GM21381 (cell line): ENCODE results near the gene SEC63.
"Not testable (repeated sequence)": the region's sequence is repeated elsewhere in the genome, so short reads cannot be mapped to it uniquely, and the experiment has no call there.

Source experiments
- ATAC-seq: cut with Tn5 transposase; IDR thresholded peaks from one replicate; pipeline ENCODE4 v1.9.1; 2021; ENCODE audit warnings: mild to moderate bottlenecking, moderate library complexity; ENCODE audit not compliant: unreplicated experiment

Gene SEC63

DNA sequence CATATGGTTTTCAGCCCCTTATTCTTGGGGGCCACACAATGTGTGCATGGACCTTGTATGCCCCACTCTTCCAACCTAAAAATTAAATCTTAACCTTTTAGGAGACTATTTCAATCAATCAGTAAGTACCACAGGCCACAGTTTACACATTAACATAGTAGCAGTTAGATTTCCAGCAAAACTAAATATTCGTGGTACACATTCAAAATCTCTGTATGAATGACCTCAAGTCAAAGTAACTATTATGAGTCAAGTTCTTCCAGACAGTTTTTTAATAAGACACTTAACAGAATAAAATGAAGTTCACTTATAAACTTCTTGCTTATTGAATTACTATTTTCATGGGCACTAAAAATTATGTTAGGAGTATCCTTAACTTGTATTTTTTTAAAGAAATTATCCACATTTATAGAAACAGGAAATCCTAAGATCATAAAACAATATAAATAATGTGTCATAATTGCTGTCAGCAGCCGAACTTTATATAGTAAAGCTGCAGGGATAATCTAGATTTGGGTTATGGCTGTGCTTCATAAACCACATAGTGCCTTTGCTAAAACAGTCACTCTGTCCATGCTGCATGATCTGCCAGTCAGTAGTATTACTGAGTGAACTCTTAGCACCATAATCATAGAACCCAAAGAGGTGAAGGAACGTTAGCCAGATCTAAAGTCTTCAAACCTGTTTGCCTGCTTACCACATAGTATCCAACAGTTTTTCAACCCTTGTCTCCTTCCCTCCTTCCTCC lies 21.7 kb downstream of the SEC63 start:
- no peak for ATAC-seq

DNA sequence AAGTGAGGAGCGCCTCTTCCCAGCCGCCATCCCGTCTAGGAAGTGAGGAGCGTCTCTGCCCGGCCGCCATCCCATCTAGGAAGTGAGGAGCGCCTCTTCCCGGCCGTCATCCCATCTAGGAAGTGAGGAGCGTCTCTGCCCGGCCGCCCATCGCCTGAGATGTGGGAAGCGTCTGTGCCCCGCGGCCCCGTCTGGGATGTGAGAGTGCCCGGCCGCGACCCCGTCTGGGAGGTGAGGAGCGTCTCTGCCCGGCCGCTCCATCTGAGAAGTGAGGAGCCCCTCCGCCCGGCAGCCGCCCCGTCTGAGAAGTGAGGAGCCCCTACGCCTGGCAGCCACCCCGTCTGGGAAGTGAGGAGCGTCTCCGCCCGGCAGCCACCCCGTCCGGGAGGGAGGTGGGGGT lies 23.8 kb downstream of the SEC63 start:
- not testable (repeated sequence) for ATAC-seq

DNA sequence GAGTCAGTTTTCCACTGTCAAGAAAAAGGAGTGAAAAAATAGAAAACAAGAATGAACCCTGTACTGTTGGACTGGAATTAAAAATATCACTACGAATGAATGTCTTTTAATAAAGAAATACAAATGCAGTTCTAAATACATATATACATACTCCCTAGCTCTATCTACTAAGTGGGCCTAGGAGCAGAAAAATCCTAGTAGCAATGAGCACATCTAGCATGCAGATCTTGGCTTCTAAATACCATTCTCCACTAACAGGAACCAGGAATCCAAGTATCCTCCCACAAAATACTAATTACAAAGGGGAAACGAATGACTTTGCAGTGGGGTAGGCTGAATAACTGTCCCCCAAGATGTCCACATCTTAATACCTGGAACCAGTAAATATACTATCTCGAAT lies 25.4 kb downstream of the SEC63 start:
- ATAC-seq: no peak

DNA sequence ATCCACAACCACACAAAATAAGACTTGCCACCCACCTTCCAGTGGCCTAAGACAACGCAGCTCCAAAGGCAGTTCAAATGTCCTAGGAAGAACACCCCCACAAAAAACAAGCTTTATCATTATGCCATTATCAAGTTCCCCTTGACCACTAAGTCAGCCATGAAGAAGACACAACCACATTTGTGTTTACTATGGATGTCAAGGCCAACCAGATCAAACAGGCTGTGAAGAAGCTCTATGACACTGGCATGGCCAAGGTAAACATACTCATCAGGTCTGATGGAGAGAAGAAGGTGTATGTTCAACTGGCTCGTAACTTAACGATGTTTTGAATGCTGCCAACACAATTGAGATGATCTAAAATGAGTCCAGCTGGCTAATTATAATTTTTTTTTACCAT lies 26.1 kb downstream of the SEC63 start:
- no peak for ATAC-seq

DNA sequence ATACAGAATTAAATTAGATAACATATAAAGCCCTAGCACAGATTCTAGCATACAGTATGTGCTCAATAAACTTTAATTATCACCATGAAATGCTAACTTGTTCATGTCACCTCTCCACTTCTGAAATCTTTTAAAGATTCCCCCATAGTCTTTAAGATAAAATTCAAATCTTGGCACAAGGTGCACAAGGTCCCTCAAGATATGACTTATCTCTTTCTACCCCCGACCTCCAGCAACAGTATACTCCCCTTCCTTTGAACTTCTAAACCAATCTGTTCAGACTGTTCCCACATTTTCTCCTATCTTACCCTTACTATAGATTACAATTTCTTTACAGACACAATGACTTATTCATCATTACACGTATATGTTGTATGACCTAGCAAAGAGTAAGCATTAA lies 29.0 kb downstream of the SEC63 start:
- ATAC-seq: no peak

DNA sequence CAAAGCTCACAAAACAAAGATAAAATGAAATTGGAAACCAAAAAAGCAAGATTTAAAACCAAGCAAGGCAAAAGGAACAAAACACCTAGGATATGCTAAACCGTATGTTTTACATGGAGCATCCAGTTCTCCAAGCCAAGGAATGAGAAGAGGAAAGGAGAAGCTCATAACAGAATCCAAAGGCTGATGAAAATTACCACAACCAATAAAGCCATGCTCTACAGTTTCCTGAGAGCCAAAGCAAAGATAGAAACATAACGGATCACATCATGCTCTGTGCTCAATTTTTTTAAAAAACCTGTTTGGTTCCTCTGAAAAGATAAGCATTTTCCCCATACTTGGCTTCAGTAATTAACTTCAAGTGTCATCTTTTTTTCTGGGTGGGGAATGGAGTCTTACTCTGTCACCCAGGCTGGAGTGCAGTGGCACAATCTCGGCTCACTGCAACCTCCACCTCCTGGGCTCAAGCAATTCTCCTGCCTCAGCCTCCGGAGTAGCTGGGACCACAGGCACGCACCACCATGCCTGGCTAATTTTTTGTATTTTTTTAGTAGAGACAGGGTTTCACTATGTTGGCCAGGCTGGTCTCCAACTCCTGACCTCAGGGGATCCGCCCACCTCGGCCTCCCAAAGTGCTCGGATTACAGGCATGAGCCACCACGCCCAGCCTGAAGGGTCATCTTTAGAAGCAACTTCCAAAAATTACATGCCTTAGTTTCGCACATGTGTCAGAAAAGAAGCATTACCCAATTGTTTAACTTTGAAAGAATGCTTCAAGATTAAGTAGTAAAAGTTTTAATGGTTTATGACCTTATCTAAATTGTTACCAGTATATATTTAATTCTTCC lies 31.1 kb downstream of the SEC63 start:
- ATAC-seq: not testable (repeated sequence)

DNA sequence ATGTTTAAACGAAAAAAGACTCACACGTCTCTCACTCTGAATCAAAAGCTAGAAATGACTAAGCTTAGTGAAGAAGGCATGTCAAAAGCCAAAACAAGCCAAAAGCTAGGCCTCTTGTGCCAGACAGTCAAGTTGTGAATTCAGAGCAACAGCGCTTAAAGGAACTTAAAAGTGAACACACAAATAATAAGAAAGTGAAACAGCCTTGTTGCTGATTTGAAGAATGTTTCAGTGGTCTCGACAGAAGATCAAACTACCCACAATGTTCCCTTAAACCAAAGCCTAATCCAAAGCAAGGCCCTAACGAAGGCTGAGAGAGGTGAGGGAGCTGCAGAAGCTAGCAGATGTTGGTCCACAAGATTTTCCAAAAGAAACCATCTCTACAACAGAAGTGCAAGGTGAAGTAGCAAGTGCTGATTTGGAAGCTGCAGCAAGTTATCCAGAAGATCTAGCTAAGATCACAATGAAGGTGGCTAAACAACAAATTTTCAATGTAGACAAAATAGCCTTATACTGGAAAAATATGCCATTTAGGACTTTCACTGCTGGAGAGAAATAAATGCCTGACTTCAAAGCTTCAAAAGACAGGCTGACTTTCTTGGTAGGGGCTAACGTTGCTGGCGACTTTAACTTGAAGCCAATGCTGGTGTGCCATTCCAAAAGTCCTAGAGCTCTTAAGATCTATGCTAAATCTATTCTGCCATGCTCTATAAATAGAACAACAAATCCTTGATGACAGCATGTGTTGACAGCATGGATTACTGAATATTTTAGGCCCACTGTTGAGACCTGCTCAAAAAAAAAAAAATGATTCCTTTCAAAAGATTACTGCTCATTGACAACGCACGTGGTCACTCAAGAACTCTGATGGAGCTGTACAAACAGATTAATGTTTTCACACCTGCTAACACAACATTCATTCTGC lies 40.3 kb downstream of the SEC63 start:
- peak; percentile 62 for ATAC-seq

DNA sequence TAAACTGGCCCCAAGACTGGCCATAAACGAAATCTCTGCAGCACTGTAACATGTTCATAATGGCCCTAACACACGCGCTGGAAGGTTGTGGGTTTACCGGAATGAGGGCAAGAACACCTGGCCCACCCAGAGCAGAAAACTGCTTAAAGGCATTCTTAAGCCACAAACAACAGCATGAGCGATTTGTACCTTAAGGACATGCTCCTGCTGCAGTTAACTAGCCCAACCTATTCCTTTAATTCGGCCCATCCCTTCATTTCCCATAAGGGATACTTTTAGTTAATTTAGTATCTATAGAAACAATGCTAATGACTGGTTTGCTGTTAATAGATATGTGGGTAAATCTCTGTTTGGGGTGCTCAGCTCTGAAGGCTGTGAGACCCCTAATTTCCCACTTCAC lies 41.0 kb downstream of the SEC63 start:
- not testable (repeated sequence) for ATAC-seq

DNA sequence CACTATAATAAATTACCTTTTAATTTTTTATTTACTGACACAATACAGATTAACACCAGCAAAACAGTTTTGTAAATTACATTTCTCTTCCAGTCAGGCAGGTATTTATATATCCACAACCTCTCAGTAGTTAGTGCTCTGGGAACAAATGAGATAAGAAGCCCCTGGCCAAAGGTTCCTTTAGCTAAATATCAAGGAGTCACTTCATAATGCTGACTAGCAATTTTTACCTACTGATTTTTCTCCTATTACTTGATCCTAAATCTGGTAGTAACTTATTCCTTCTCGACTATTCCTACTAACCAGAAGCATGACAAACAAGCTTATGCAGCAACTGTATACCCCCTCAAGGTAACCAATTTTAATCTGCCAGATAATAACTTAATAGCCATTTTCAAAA lies 46.3 kb downstream of the SEC63 start:
- ATAC-seq: no peak

DNA sequence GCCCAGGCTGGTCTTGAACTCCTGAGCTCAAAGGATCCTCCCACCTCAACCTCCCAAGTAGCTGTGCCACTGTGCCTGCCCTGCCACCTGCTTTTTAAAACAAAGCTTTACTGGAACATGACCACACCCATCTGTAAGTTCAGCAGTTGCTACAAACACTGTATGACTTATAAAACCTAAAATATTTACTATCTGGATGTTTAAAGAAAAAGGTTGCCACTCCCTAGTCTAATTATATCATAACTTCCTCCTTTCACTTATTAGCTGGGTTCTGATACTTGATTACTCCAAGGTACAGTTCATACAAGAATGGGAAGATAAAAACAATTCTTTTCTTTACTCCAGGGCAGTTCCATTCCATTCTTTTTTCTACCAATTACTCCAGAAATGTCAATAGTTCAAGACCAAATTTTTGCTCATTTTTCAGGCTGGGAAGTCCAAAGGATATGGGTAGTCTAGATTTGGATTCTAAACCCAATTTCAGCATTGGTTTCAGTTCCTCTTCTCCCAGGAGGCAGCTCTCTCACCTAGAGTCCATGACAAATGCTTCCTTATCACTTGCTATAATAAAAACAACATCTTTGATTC lies 63.1 kb downstream of the SEC63 start:
- ATAC-seq: peak; percentile 43

DNA sequence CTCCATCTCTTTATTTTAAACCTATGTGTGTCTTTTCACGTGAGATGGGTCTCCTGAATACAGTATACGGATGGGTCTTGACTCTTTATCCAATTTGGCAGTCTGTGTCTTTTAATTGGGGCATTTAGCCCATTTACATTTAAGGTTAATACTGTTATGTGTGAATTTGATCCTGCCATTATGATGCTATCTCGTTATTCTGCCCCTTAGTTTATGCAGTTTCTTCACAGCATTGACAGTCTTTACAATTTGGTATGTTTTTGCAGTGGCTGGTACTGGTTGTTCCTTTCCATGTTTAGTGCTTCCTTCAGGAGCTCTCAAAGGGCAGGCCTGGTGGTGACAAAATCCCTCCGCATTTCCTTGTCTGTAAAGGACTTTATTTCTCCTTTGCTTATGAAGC lies 67.6 kb downstream of the SEC63 start:
- not testable (repeated sequence) for ATAC-seq

DNA sequence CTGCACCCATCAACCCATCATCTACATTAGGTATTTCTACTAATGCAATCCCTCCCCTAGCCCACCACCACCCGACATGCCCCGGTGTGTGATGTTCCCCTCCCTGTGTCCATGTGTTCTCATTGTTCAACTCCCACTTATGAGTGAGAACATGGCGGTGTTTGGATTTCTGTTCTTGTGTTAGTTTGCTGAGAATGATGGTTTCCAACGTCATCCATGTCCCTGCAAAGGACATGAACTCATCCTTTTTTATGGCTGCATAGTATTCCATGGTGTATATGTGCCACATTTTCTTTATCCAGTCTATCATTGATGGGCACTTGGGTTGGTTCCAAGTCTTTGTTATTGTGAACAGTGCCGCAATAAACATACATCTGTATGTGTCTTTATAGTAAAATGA lies 72.1 kb downstream of the SEC63 start:
- not testable (repeated sequence) for ATAC-seq

DNA sequence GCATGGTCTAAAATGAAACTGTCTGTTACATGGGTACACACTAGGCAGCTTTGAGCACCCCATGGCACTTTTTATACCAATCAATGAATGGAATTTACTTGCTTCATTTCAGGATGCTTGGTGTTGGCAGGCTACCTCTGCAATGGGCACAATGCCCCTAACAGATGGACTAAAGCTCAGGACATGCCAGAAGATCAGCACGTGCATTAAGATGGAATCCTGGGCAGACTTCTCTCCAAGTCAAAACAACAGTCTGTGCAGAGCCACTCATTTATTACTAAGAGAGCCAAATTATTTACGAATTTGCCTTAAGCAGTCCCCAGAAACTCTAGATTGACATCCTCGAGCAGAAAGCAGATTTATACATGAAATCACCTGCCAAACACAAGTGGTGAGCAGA lies 78.1 kb downstream of the SEC63 start:
- no peak for ATAC-seq

DNA sequence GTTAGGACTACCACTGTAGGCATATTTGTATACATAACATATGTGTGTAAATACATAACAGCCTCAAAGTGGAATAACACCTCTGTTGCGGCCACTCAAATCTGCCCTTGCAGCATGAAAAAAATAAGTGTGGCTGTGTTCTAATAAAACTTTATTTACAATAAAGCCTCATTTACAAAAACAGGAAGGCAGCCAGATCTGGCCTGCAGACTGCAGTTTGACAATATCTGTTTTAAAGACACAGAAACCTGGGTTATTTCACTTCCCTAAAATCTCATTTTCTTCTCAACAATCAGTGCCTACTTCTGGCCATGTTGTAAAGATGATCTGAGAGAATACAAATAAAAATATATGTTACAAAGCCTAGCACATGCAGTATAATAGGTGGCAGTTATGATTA lies 80.0 kb downstream of the SEC63 start:
- ATAC-seq: no peak

DNA sequence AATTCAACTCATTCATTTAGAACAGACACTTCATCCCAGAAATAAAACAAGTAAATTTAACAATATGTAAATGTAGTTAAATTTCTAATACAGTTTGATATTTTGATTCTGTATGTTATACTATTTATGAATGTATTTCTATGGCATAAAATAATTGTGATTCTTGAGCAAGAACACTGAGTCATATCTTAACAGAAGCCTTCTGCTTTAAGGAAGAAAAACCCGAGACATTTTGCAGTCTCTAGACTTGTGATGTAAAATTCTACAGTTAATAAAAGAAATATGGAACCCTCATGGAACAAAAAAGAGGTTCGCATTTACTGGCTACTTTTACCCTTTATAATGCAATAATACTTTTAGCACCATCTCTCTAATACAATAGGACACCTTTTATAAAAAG lies 86.0 kb downstream of the SEC63 start:
- no peak for ATAC-seq

DNA sequence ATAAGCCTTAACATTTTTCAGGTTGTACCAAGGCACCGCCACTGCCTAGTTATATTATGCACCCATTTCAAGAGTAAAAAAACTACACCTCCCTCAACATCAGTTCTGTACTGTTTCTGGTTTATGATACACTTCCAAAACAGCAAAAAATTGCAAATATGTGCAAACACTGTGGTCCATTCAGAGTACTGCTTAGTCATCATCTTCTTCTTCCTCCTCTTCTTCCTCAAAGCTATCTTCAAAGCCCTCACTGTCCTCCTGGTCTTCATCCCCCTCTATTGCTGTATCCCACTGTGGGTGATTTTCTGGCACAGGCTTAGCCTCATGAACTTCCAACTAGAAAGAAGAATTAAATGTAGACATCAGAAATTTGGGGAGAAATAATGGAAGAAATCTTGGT lies 86.5 kb downstream of the SEC63 start:
- not testable (repeated sequence) for ATAC-seq

DNA sequence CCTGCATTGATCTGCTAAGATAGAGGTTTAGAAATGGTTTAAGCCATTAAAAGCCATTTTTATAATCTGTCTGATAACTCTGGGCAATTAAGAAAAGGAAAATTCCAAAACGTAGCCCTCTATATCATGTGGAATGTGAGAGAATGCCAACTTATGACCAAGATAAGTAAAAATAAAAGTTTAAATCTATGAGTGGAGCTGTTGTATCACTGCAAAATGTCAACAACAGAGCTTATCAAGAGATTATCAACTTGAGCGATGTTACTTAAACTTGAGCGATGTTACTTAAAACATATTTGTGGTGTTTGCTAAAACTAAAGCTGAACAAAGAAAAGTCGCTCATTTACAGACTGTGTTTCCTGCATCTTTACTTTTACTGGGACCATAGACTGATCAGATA lies 87.0 kb downstream of the SEC63 start:
- ATAC-seq: no peak

DNA sequence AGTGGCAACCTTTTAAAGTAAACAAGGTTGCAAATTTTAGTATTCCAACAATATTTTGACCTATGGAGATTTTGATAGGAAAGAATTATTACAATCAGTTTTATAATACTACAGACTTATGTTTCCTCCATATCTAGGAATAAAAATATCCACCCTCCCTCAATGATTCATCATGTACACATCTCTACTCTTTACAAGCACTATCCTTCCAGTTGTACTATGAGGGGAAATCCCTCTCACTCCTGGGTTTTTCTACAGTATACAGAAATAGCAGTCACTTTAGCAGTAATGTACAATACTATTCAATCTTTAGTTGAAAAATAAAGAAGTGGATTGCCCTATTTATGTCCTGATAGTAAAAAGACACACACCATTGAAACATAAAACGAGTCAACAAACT lies 87.6 kb downstream of the SEC63 start:
- ATAC-seq: no peak

DNA sequence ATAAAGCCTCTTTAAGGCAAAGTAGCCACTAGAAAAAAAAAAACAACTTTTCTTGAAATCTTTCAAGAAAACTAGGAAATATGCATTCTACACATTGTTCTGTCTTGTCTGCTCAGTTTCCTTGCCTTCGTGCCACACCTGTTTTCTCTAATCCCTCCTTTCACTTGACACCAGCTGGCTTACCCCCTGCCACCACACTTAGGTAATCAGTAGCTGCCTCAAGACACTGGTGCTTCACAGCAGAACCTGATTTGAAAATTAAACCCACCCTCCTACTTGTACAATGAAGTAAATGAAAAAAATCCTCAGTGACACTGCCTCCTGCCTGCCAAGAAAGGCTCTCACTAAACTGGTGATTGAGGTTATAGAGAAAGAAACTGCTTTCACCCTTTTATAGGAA lies 88.1 kb downstream of the SEC63 start:
- ATAC-seq: no peak

DNA sequence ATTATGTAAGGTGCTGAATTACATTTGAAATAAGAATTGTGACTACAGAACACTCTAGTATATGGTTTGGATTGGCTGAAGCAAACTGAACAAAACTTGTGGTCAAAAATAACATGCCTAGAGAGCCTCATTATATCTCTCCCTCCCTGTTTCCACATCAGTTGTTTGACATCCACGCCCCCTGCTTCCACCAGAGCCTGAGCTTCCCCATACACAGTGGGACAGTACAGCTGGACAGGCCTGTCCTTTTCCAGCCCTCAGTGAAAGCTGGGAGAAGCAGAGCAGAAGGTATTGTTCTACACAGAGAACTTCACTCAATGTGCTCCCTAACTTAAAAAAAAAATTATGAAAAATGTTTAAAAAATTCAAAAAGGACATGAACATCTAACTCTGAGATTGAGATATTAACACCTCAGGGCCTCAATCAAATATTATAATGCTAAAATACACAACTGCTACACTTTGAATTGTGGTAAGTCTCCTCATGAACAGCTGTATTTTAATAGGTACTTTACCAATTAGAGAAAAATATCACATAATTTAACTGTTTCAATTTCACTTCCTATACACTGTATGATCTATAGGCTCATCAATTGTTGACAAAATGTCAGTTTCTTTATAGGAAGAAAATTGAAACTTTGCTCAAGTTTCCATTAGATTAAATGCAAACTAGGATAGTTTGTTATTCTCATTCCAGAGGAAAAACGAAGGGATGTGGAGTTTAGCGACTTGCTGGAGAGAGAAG lies 89.0 kb downstream of the SEC63 start:
- ATAC-seq: no peak
